OCI-LY7 (cell line): ENCODE measurements around the gene ABI2. TPM values are rescaled to one million over a fixed set of nuclear protein-coding genes. Genes with fewer than 3 reads are reported as not detected.
"Not testable (repeated sequence)": the region's sequence is repeated elsewhere in the genome, so short reads cannot be mapped to it uniquely, and the experiment has no call there.

Experiments
- BruUV-seq: library from RNA; stranded (reverse); fragments of 400-500 nt; replicated peaks from 2 replicates; lab custom pipeline; 2021; lab: Mats Ljungman, UMichigan
- CTCF ChIA-PET: fragments of 300-600 bp; sonication (Branson Sonifier 250); formaldehyde crosslinking; loops from one replicate; lab custom pipeline; 2022; ENCODE audit warnings: antibody characterized with exemption; ENCODE audit not compliant: unreplicated experiment; lab: Charles Lee
- POLR2A ChIA-PET: fragments of 300-600 bp; sonication (Branson Sonifier 250); formaldehyde crosslinking; loops from one replicate; lab custom pipeline; 2022; ENCODE audit warnings: antibody characterized with exemption; lab: Charles Lee
- DNase-seq: peaks from one replicate; pipeline ENCODE4 v3.0.0-alpha.2; 2015; ENCODE audit warnings: low spot score
- H2AFZ ChIP-seq: fragments of 200-600 bp; sonication (generic), shearing (Covaris generic); 2 replicates; pipeline ENCODE4 v1.6.1; 2014; ENCODE audit warnings: mild to moderate bottlenecking, antibody characterized with exemption, low read length, moderate library complexity
- H3K27ac ChIP-seq: fragments of 200-600 bp; sonication (generic); 2 replicates; pipeline ENCODE4 v1.5.1; 2014; ENCODE audit warnings: mixed run types, low read depth, mild to moderate bottlenecking, moderate library complexity, low read length, inconsistent platforms; ENCODE audit not compliant: poor library complexity, severe bottlenecking
- H3K36me3 ChIP-seq: fragments of 200-600 bp; sonication (generic); 2 replicates; pipeline ENCODE4 v1.6.1; 2014; ENCODE audit warnings: mild to moderate bottlenecking, antibody characterized with exemption, low read length, moderate library complexity, mixed read lengths; ENCODE audit not compliant: insufficient read depth
- H3K4me1 ChIP-seq: fragments of 200-600 bp; sonication (generic); 2 replicates; pipeline ENCODE4 v1.5.1; 2014; ENCODE audit warnings: mild to moderate bottlenecking, low read length; ENCODE audit not compliant: insufficient read depth, poor library complexity, severe bottlenecking
- H3K4me2 ChIP-seq: fragments of 200-600 bp; sonication (generic); 2 replicates; pipeline ENCODE4 v1.6.1; 2014; ENCODE audit warnings: mild to moderate bottlenecking, low read length
- H3K4me3 ChIP-seq: fragments of 200-600 bp; sonication (generic); 2 replicates; pipeline ENCODE4 v1.5.1; 2014; ENCODE audit warnings: mild to moderate bottlenecking, low read depth, low read length; ENCODE audit not compliant: poor library complexity, severe bottlenecking
- H3K79me2 ChIP-seq: fragments of 200-600 bp; sonication (generic); 2 replicates; pipeline ENCODE4 v1.6.1; 2016; ENCODE audit warnings: low read depth, mild to moderate bottlenecking, low read length, moderate library complexity, mixed read lengths; ENCODE audit not compliant: insufficient read depth
- H3K9me2 ChIP-seq: fragments of 200-600 bp; sonication (generic); 2 replicates; pipeline ENCODE4 v1.6.1; 2016; ENCODE audit warnings: mild to moderate bottlenecking, low read length, mixed read lengths; ENCODE audit not compliant: insufficient read depth
- H3K9me3 ChIP-seq: fragments of 200-600 bp; sonication (generic); 2 replicates; pipeline ENCODE4 v1.6.1; 2014; ENCODE audit warnings: mild to moderate bottlenecking, mixed run types, low read length, mixed read lengths
- H4K20me1 ChIP-seq: fragments of 200-600 bp; sonication (generic); 2 replicates; pipeline ENCODE4 v1.6.1; 2014; ENCODE audit warnings: mild to moderate bottlenecking, antibody characterized with exemption, low read length, moderate library complexity, mixed read lengths; ENCODE audit not compliant: insufficient read depth
- EZH2phosphoT487 ChIP-seq: fragments of 200-600 bp; sonication (generic); IDR thresholded peaks from 2 replicates; pipeline ENCODE4 v1.6.1; 2018; ENCODE audit warnings: low read depth, borderline replicate concordance, mild to moderate bottlenecking, mixed run types, antibody characterized with exemption, low read length, moderate library complexity, mixed read lengths
- intact Hi-C: fragments of 100-400 bp; cut with micrococcal nuclease; formaldehyde crosslinking; loops from one replicate; pipeline ENCODE4 v1.10.0; 2022; ENCODE audit not compliant: unreplicated experiment
- total RNA-seq, 2 experiments: library from RNA; depleted of rRNA in 1 of 2; stranded (reverse); fragments of >200 nt in 1 of 2; shearing (Covaris generic) in 1 of 2; gene quantifications; 2 replicates each; pipeline ENCODE4 v1.2.3, GENCODE V29; 2014 to 2022
- TF ChIP-seq, protein P1 (sequence below): fragments of 200-600 bp; sonication (generic); conservative IDR thresholded peaks from 2 replicates; pipeline ENCODE4 v1.5.1; 2014; ENCODE audit warnings: mild to moderate bottlenecking, antibody characterized with exemption, low read length, moderate library complexity, mixed read lengths

The ABI2 gene
- total RNA-seq, 2 experiments from 2014 or later, result 37.9 to 64.6 TPM

DNA sequence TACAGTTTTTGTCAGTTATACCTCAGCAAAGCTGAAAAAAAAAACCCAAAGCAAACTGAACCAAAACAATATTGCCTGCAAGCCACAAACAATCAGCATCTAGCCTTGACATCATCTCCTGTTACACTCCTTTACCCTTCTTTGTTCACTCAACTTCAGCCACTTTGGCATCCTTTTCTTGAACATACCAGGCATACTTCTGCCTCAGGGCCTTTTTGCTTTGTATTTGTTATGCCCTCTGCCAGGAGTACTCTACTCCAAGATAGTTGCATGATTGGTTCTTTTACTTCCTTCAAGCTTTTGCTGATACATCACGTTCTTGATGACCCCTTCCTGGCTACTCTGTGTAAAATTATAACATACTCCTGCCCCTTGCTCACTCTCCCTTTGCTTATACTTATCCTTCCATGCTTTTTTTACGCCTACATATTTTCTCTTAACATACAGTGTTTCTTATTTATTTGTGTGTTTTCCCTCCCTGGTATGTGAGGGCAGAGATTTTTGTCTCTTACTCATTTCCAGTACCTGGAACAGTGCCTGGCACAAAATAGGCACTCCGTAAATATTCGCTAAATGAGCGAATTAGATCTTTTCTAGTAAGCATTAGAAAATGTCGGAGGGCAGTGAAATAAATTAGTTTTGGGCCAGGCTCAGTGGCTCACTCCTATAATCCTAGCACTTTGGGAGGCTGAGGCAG is 12.7 kb downstream of the ABI2 start:
- Histone ChIP-seq H3K79me2 (peaks cover 25% of the 10 kb centered on the region), H3K4me2 (no peak overlapping the region), H3K9me3 (peaks cover 7% of the 10 kb centered on the region; the same call in 1 of the 2 replicates), H3K4me3 (no peak overlapping the region), H3K27ac (no peak overlapping the region), H3K9me2 (no peaks in the 10 kb centered on the region), H3K4me1 (no peaks in the 10 kb centered on the region), H4K20me1 (peaks cover 4% of the 10 kb centered on the region; the same call in 1 of the 2 replicates), H3K36me3 (peaks cover 27% of the 10 kb centered on the region), H2AFZ (no peak overlapping the region)
- intact Hi-C loops, result no loop called here
- CTCF ChIA-PET, result no interaction called here
- no peak for TF ChIP-seq EZH2phosphoT487
- TF ChIP-seq, protein P1, sequence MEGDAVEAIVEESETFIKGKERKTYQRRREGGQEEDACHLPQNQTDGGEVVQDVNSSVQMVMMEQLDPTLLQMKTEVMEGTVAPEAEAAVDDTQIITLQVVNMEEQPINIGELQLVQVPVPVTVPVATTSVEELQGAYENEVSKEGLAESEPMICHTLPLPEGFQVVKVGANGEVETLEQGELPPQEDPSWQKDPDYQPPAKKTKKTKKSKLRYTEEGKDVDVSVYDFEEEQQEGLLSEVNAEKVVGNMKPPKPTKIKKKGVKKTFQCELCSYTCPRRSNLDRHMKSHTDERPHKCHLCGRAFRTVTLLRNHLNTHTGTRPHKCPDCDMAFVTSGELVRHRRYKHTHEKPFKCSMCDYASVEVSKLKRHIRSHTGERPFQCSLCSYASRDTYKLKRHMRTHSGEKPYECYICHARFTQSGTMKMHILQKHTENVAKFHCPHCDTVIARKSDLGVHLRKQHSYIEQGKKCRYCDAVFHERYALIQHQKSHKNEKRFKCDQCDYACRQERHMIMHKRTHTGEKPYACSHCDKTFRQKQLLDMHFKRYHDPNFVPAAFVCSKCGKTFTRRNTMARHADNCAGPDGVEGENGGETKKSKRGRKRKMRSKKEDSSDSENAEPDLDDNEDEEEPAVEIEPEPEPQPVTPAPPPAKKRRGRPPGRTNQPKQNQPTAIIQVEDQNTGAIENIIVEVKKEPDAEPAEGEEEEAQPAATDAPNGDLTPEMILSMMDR, result no peak
- POLR2A ChIA-PET, result no interaction called here
- no TSS peak for BruUV-seq
- no peak for DNase-seq

GRCh38 chr2:203341741-203342310 is 13.6 kb downstream of the ABI2 start:
- Histone ChIP-seq H3K4me1 (no peaks in the 10 kb centered on the region), H3K9me3 (peaks cover 7% of the 10 kb centered on the region; the same call in 1 of the 2 replicates), H3K9me2 (no peaks in the 10 kb centered on the region), H3K4me3 (no peak overlapping the region), H3K79me2 (peaks cover 16% of the 10 kb centered on the region), H3K4me2 (no peak overlapping the region), H2AFZ (no peak overlapping the region), H3K36me3 (peaks cover 19% of the 10 kb centered on the region), H3K27ac (no peak overlapping the region), H4K20me1 (peaks cover 4% of the 10 kb centered on the region; the same call in 1 of the 2 replicates)
- TF ChIP-seq EZH2phosphoT487, result no peak
- TF ChIP-seq, protein P1, result no peak
- intact Hi-C loops, result no loop called here
- POLR2A ChIA-PET, result no interaction called here
- DNase-seq, result no peak
- CTCF ChIA-PET, result no interaction called here
- BruUV-seq, result no TSS peak

DNA sequence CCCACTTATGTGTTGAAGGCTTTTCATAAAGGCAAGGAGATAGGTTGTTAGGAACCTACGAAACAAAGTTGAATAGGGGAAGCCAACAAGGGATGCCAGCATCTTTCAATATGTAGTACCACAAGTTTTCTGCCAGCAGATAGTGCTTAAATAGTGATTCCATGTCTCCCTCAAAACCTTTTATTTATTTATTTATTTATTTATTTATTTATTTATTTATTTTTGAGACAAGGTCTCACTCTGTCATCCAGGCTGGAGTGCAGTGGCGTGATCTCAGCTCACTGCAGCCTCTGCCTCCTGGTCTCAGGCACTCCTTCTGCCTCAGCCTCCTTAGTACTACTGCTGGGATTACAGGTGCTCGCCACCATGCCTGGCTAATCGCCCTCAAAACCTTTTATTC is 14.2 kb downstream of the ABI2 start:
- H2AFZ ChIP-seq, POLR2A ChIA-PET, H3K4me1 ChIP-seq, H3K27ac ChIP-seq, DNase-seq, BruUV-seq, H3K4me2 ChIP-seq, H3K9me3 ChIP-seq, intact Hi-C loops, H3K9me2 ChIP-seq, H4K20me1 ChIP-seq, H3K4me3 ChIP-seq, CTCF ChIA-PET: not testable (repeated sequence)
- H3K36me3 ChIP-seq, result peaks cover 13% of the 10 kb centered on the region
- peaks cover 10% of the 10 kb centered on the region for H3K79me2 ChIP-seq
